GM21381 (cell line): ENCODE measurements around the gene ITIH4.
"Not testable (repeated sequence)": the region's sequence is repeated elsewhere in the genome, so short reads cannot be mapped to it uniquely, and the experiment has no call there.

Source experiments
- ATAC-seq: cut with Tn5 transposase; IDR thresholded peaks from one replicate; pipeline ENCODE4 v1.9.1; 2021; ENCODE audit warnings: mild to moderate bottlenecking, moderate library complexity; ENCODE audit not compliant: unreplicated experiment

Gene ITIH4

GRCh38 chr3:52787246-52787645 is 43.2 kb downstream of the ITIH4 start:
- no peak for ATAC-seq

- no peak for ATAC-seq
These were observed 43.9 kb downstream of the ITIH4 start for GRCh38 chr3:52786330-52787215.

- ATAC-seq = no peak
These were observed 45.4 kb downstream of the ITIH4 start for GRCh38 chr3:52784931-52785590.

- ATAC-seq = no peak
These were observed 46.4 kb downstream of the ITIH4 start for GRCh38 chr3:52784021-52784621.

- no peak for ATAC-seq
These were observed 47.3 kb downstream of the ITIH4 start for GRCh38 chr3:52783211-52783555.

- no peak for ATAC-seq
These were observed 47.9 kb downstream of the ITIH4 start for GRCh38 chr3:52782412-52783210.

- no peak for ATAC-seq
These were observed 48.7 kb downstream of the ITIH4 start for GRCh38 chr3:52781741-52782140.

GRCh38 chr3:52779837-52780585 is 50.5 kb downstream of the ITIH4 start:
- no peak for ATAC-seq

GRCh38 chr3:52779011-52779836 is 51.2 kb downstream of the ITIH4 start:
- ATAC-seq = peak; percentile 76

- no peak for ATAC-seq
These were observed 52.3 kb downstream of the ITIH4 start for GRCh38 chr3:52777959-52778805.

GRCh38 chr3:52777127-52777958 is 53.1 kb downstream of the ITIH4 start, which contains the start of gene ITIH1:
TSS of gene ITIH1 (plus strand) at chr3:52777599. CDS start at chr3:52777616, 17 bp downstream.
- no peak for ATAC-seq

- not testable (repeated sequence) for ATAC-seq
These were observed 54.0 kb downstream of the ITIH4 start for GRCh38 chr3:52776486-52776885.

GRCh38 chr3:52775877-52776276 is 54.6 kb downstream of the ITIH4 start:
- ATAC-seq = no peak

- no peak for ATAC-seq
These were observed 55.3 kb downstream of the ITIH4 start for GRCh38 chr3:52774901-52775864.

GRCh38 chr3:52774066-52774713 is 56.3 kb downstream of the ITIH4 start:
- no peak for ATAC-seq
